Hepatocyte (in vitro differentiated cells): ENCODE measurements around the gene TNFSF13B. TPM values are rescaled to one million over a fixed set of nuclear protein-coding genes. Genes with fewer than 3 reads are reported as not detected.
"Not testable (repeated sequence)": the region's sequence is repeated elsewhere in the genome, so short reads cannot be mapped to it uniquely, and the experiment has no call there.

ENCODE experiments used
- DNase-seq: peaks from one replicate; pipeline ENCODE4 v3.0.0-alpha.2; 2016; ENCODE audit warnings: low spot score
- H2AFZ ChIP-seq: fragments of 200-600 bp; sonication (generic); 2 replicates; pipeline ENCODE4 v1.6.0; 2016; ENCODE audit warnings: antibody characterized with exemption, mild to moderate bottlenecking
- H3K27ac ChIP-seq: fragments of 200-600 bp; sonication (generic); 2 replicates; pipeline ENCODE4 v1.5.1; 2016; ENCODE audit warnings: mild to moderate bottlenecking
- H3K27me3 ChIP-seq: fragments of 200-600 bp; sonication (generic); 2 replicates; pipeline ENCODE4 v1.6.1; 2016
- H3K36me3 ChIP-seq: fragments of 200-600 bp; sonication (generic); replicated peaks from 2 replicates; pipeline ENCODE4 v1.5.1; 2016; ENCODE audit warnings: low read depth; ENCODE audit not compliant: insufficient read depth
- H3K4me1 ChIP-seq: fragments of 200-600 bp; sonication (generic); 2 replicates; pipeline ENCODE4 v1.5.1; 2016; ENCODE audit warnings: mild to moderate bottlenecking, moderate library complexity; ENCODE audit not compliant: insufficient read depth
- H3K4me2 ChIP-seq: fragments of 200-600 bp; sonication (generic); 2 replicates; pipeline ENCODE4 v1.6.0; 2016
- H3K4me3 ChIP-seq: fragments of 200-600 bp; sonication (generic); 2 replicates; pipeline ENCODE4 v1.5.1; 2016; ENCODE audit warnings: mild to moderate bottlenecking
- H3K79me2 ChIP-seq: fragments of 200-600 bp; sonication (generic); 2 replicates; pipeline ENCODE4 v1.6.0; 2017; ENCODE audit warnings: mild to moderate bottlenecking
- H3K9me2 ChIP-seq: fragments of 200-600 bp; sonication (generic); replicated peaks from 2 replicates; pipeline ENCODE4 v1.6.0; 2017; ENCODE audit warnings: mild to moderate bottlenecking; ENCODE audit not compliant: insufficient read depth
- H3K9me3 ChIP-seq: fragments of 200-600 bp; sonication (generic); 2 replicates; pipeline ENCODE4 v1.5.1; 2016; ENCODE audit warnings: low read depth, mild to moderate bottlenecking
- H4K20me1 ChIP-seq: fragments of 200-600 bp; sonication (generic); 2 replicates; pipeline ENCODE4 v1.6.0; 2016; ENCODE audit warnings: mild to moderate bottlenecking; ENCODE audit not compliant: insufficient read depth, poor library complexity, severe bottlenecking
- CTCF ChIP-seq: fragments of 200-600 bp; sonication (generic); IDR thresholded peaks from 2 replicates; pipeline ENCODE4 v1.5.1; 2016; ENCODE audit warnings: antibody characterized with exemption, mild to moderate bottlenecking; ENCODE audit not compliant: poor library complexity
- EZH2 ChIP-seq: fragments of 200-600 bp; sonication (generic); IDR thresholded peaks from 2 replicates; pipeline ENCODE4 v1.6.1; 2016; ENCODE audit warnings: antibody characterized with exemption, mild to moderate bottlenecking, borderline replicate concordance
- EZH2phosphoT487 ChIP-seq: fragments of 200-600 bp; sonication (generic); IDR thresholded peaks from one replicate; pipeline ENCODE4 v1.6.1; 2018; ENCODE audit warnings: antibody characterized with exemption, mild to moderate bottlenecking, low read depth, moderate library complexity; ENCODE audit not compliant: unreplicated experiment, severe bottlenecking
- WGBS: methylation state at CpG from one replicate; pipeline ENCODE4 v1.1.6; 2016; ENCODE audit warnings: low lambda C conversion rate; ENCODE audit errors: missing lambda C conversion rate; 5-methylcytosine and 5-hydroxymethylcytosine counted together
- polyA plus RNA-seq: library from polyadenylated mRNA; unstranded; fragments of >200 nt; fragmentation: Nextera tagmentation; extraction: Ambion mirVana; gene quantifications from 2 replicates; pipeline ENCODE4 v1.2.1, GENCODE V29; 2016
- total RNA-seq: library from RNA; depleted of rRNA; stranded (reverse); fragments of >200 nt; gene quantifications from 2 replicates; pipeline ENCODE4 v1.2.3, GENCODE V29; 2014

The TNFSF13B gene
- total and polyA plus RNA-seq, 2 experiments from 2014 or later = 0.97 to 1.6 TPM

GRCh38 chr13:108266321-108266990 is 3.1 kb upstream of the TNFSF13B start:
- peaks cover 6% of the 10 kb centered on the region for H3K4me1 ChIP-seq
- no peaks in the 10 kb centered on the region for H4K20me1 ChIP-seq
- no peak overlapping the region for H3K27ac ChIP-seq
- DNase-seq = no peak
- no peak overlapping the region for H2AFZ ChIP-seq
- no peak overlapping the region for H3K4me3 ChIP-seq
- no peak overlapping the region for H3K4me2 ChIP-seq
- no peaks in the 10 kb centered on the region for H3K79me2 ChIP-seq
- H3K36me3 ChIP-seq = no peaks in the 10 kb centered on the region
- no peaks in the 10 kb centered on the region for H3K9me3 ChIP-seq
- no peak for TF ChIP-seq EZH2phosphoT487
- no peak for TF ChIP-seq CTCF
- TF ChIP-seq EZH2 = no peak
- WGBS = 92% methylated on average over 10 of the region's 10 CpGs
- no peaks in the 10 kb centered on the region for H3K9me2 ChIP-seq
- H3K27me3 ChIP-seq = no peaks in the 10 kb centered on the region

DNA sequence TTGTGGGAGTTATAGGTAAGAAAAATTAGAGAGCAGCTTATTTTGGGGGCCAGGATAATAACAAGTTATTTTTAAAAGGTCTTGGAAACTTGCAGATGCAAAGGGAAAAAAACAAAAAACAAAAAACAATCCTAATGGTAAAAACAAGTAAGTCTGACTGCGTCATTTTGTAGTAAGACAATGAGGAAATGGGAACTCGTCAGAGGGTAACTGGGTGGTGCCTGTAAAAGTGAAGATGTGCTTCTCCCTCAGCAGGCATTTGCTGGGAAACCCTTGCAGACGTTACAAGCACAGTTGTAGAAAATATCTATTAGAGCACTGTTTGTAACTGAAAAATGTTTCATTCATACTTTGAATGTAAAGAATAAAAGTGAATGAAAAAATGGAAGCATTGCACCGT is 2.2 kb upstream of the TNFSF13B start:
- Histone ChIP-seq H3K27me3 (no peaks in the 10 kb centered on the region), H3K9me2 (no peaks in the 10 kb centered on the region), H3K9me3 (no peaks in the 10 kb centered on the region), H2AFZ (no peak overlapping the region), H3K4me2 (no peak overlapping the region), H4K20me1 (no peaks in the 10 kb centered on the region), H3K79me2 (no peaks in the 10 kb centered on the region), H3K4me3 (no peak overlapping the region), H3K27ac (no peak overlapping the region), H3K4me1 (peaks cover 6% of the 10 kb centered on the region), H3K36me3 (no peaks in the 10 kb centered on the region)
- 95% methylated on average over 4 of the region's 4 CpGs for WGBS
- TF ChIP-seq EZH2phosphoT487 = no peak
- no peak for TF ChIP-seq CTCF
- no peak for TF ChIP-seq EZH2
- no peak for DNase-seq

DNA sequence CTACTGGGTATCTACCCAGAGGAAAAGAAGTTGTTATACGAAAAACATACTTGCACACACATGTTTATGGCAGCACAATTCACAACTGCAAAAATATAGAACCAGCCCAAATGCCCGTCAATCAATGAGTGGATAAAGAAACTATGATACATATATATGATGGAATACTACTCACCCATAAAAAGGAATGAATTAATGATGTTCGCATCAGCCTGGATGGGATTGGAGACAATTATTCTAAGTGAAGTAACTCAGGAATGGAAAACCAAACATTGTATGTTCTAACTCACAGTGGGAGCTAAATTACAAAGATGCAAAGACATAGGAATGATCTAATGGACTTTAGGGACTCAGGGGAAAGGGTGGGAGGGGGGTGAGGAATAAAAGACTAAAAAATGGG is 1.7 kb upstream of the TNFSF13B start:
- not testable (repeated sequence) for H3K27ac ChIP-seq, H3K4me3 ChIP-seq, H4K20me1 ChIP-seq, H3K9me3 ChIP-seq, H2AFZ ChIP-seq, H3K36me3 ChIP-seq, H3K9me2 ChIP-seq, H3K4me2 ChIP-seq, DNase-seq, H3K79me2 ChIP-seq, H3K4me1 ChIP-seq, H3K27me3 ChIP-seq
- 100% methylated on average over 3 of the region's 3 CpGs for WGBS

- H3K36me3 ChIP-seq = no peaks in the 10 kb centered on the region
- H2AFZ ChIP-seq = no peak overlapping the region
- no peaks in the 10 kb centered on the region for H3K27me3 ChIP-seq
- no peak for DNase-seq
- no peaks in the 10 kb centered on the region for H3K9me2 ChIP-seq
- no peaks in the 10 kb centered on the region for H3K9me3 ChIP-seq
- no peak overlapping the region for H3K4me3 ChIP-seq
- 93% methylated on average over 4 of the region's 4 CpGs for WGBS
- TF ChIP-seq EZH2phosphoT487 (no peak), CTCF (no peak), EZH2 (no peak)
- H3K27ac ChIP-seq = no peak overlapping the region
- H4K20me1 ChIP-seq = no peaks in the 10 kb centered on the region
- H3K79me2 ChIP-seq = no peaks in the 10 kb centered on the region
- peaks cover 6% of the 10 kb centered on the region for H3K4me1 ChIP-seq
- H3K4me2 ChIP-seq = no peak overlapping the region
Observed at GRCh38 chr13:108268466-108269112, 929 bp upstream of the TNFSF13B start.
